Midbrain (tissue), 1 donor: ENCODE data around the gene ZDHHC11B.

Experiments
- DNase-seq: peaks from one replicate; lab custom pipeline; 2025; lab: John Stamatoyannopoulos, UW

ZDHHC11B gene

GRCh38 chr5:660491-661030 lies 124.0 kb downstream of the ZDHHC11B start:
- no peak for DNase-seq
